Mesenchymal stem cell (in vitro differentiated cells and primary cell): ENCODE data around the gene KYNU. TPM values are rescaled to one million over a fixed set of nuclear protein-coding genes. Genes with fewer than 3 reads are reported as not detected.

Experiments used
- small RNA-seq: library from polyadenylated mRNA; stranded (forward); fragments of <200 nt; extraction: miRNeasy Mini kit (QIAGEN cat#:217004); gene quantifications from one replicate; pipeline ENCODE3, GENCODE V24; 2013; ENCODE audit warnings: low read depth

Gene KYNU

Small RNA genes lying within 50 kb of the gene (small RNA-seq; reads per million reads assigned to genes)
- gene MTND4LP12, result not detected
